Nucleus accumbens (tissue), 56 donors: ENCODE results near the gene GABARAPL2.

Experiments
- DNase-seq, 56 donors: peaks; one replicate each; lab custom pipeline; 2025; lab: John Stamatoyannopoulos, UW

The GABARAPL2 gene

DNA sequence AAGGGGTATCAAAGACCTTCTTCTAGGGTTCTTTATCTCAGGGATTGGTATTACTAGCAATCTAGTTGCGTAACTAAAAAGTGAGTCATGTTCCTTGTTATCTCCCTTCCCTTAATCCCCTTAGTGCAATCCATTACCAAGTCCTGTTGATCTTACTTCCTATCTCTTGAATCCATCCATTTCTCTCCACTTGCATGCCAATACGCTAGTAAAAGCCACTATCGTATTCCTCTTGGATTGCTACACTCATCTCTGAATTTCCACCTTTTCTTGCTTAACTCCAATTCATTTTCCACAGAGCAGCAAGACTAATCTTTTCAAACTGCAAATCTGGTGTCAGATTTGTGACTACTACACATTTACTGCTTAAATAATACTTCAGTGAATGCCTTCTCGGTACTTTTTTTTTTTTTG is 58.7 kb downstream of the GABARAPL2 start:
- DNase-seq, result no peak

DNA sequence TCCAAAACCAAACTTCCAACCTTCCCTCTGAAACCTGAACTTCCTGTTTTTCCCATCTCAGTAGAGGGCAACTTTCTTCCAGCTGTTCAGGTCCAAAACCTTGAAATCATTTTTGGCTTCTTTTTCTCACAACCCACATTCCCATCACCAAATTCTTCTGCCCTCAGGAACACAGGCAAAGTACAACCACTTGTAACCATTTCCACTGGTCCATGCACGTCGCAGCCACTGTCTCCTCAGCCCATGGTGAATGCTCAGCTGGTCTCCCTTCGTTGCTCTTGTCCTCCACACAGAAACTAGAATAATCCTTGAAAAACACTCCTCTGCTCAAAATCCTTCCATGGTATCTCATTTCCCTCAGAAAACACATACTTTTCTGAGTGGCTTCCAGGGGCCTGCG is 60.6 kb downstream of the GABARAPL2 start:
- DNase-seq, result no peak
